ENCODE results near the gene KCTD15. TPM values are rescaled to one million over a fixed set of nuclear protein-coding genes. Genes with fewer than 3 reads are reported as not detected.
A peak's percentile ranks its signal among the peaks of the same experiment; 100 is the strongest.

Gene KCTD15
- 1 to 10 TPM in 1 of 2 experiments, under 1 TPM in 1; 0.67 to 1.7 TPM for total RNA-seq

- no peaks in the 10 kb centered on the region for H3K9me3 Mint-ChIP-seq (ENCODE audit: low read depth)
- peak; percentile 8 for ATAC-seq
- peaks cover 3% of the 10 kb centered on the region for H3K4me1 Mint-ChIP-seq
- CTCF ChIA-PET = interaction anchor here (0.7 to 3.7 kb wide), 3 partner anchors 9 to 23 kb away, joined by 3 to 10 read pairs (median 3); no protein-coding TSS in a partner anchor
- H3K36me3 Mint-ChIP-seq = no peaks in the 10 kb centered on the region
- peaks cover 42% of the 10 kb centered on the region for H3K27me3 Mint-ChIP-seq
- H3K27ac Mint-ChIP-seq = no peak within 1 kb of the TSS
- DNase-seq = no peak
- H3K4me3 Mint-ChIP-seq = peak within 1 kb of the TSS; percentile 49
Observed at GRCh38 chr19:33796164-33796875, at the start of gene KCTD15. KCTD15 (plus strand) TSS chr19:33796870; CDS start chr19:33800455, 3,585 bp downstream.

- ATAC-seq = no peak
- CTCF ChIA-PET = interaction anchor here (0.9 kb wide), 1 partner anchor 31 kb away, joined by 3 read pairs; no protein-coding TSS in a partner anchor
- DNase-seq = no peak
- Mint-ChIP-seq H3K4me3 (no peak overlapping the region), H3K9me3 (ENCODE audit: low read depth) (no peaks in the 10 kb centered on the region), H3K27me3 (no peaks in the 10 kb centered on the region), H3K27ac (no peak overlapping the region), H3K4me1 (no peaks in the 10 kb centered on the region), H3K36me3 (no peaks in the 10 kb centered on the region)
Observed at GRCh38 chr19:33747273-33747672, 49.4 kb upstream of the KCTD15 start.

DNA sequence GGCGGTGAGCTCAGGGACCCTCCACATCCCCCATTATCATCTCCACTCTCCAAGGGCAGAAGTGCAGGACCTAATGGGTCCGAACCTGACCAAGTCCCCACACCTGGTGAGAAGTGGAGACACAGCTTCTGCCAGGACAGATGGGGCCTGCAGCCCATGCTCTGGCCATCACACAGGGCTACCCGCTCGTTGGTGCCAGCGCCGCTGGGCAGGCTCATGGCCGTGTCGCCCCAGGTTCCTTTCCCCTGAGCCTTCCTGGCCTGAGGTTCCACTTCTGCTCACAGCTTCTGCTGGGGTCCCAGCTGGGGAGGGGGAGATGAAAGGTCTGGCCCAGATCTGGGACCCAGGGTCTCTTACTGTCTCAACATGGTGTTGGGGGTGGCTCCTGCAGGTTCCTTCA lies 48.4 kb upstream of the KCTD15 start:
- no peak overlapping the region for H3K4me3 Mint-ChIP-seq
- H3K27me3 Mint-ChIP-seq = no peaks in the 10 kb centered on the region
- DNase-seq (no peak), ATAC-seq (no peak)
- H3K4me1 Mint-ChIP-seq = no peaks in the 10 kb centered on the region
- CTCF ChIA-PET = no interaction called here
- H3K36me3 Mint-ChIP-seq = no peaks in the 10 kb centered on the region
- no peak overlapping the region for H3K27ac Mint-ChIP-seq
- no peaks in the 10 kb centered on the region for H3K9me3 Mint-ChIP-seq (ENCODE audit: low read depth)

DNA sequence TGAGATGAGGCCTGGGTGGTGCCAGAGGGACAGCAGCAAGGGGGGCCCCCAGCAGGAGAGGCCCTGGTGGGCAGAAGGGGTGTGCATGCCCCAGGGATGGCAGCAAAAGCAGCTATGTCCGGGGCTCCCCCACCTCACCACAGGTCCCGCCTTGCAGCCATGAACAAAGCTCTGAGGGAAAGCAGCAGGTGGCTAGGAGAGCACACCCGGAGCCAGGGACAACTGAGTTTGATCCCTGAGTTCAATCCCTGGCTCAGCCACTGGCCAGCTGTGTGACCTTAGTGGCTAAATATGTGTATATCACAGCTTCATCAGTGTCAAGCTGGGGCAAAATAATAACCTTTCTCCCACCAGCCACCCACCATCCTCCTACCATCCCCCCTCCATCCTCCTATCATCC lies 47.7 kb upstream of the KCTD15 start:
- DNase-seq (no peak), ATAC-seq (no peak)
- no peak overlapping the region for H3K4me3 Mint-ChIP-seq
- no peaks in the 10 kb centered on the region for H3K9me3 Mint-ChIP-seq (ENCODE audit: low read depth)
- H3K27ac Mint-ChIP-seq = no peak overlapping the region
- H3K4me1 Mint-ChIP-seq = no peaks in the 10 kb centered on the region
- CTCF ChIA-PET = no interaction called here
- H3K36me3 Mint-ChIP-seq = no peaks in the 10 kb centered on the region
- H3K27me3 Mint-ChIP-seq = no peaks in the 10 kb centered on the region

DNA sequence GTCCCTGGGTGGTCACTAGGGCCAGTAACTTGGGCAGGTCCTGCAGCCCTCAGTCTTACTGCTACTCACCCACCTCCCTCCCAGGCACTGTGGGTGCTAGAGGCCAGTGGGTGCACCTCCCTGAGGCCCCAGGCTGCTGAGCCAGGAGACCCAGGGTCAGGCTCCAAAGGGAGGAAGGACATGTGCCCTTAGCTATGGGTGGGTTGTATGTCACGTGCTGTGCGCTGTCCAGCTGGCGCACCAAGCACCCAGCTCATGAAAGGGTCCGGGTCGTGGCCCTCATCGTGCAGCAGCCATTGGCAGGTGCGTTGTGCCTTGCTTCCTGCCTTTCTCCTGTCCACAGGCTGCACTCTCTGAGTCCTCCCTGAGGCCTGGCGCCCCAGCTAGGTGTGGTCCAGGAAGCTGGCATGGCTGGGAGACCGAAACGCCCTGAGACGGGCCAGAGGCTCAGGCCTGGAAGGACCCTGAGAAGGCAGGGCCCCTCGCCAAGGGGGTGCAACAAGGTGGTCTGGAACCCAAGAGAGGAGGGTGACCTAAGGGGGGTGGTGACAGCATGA lies 47.0 kb upstream of the KCTD15 start:
- CTCF ChIA-PET = no interaction called here
- Mint-ChIP-seq H3K4me3 (no peak overlapping the region), H3K27me3 (no peaks in the 10 kb centered on the region), H3K36me3 (no peaks in the 10 kb centered on the region), H3K27ac (no peak overlapping the region), H3K4me1 (no peaks in the 10 kb centered on the region), H3K9me3 (ENCODE audit: low read depth) (no peaks in the 10 kb centered on the region)
- ATAC-seq (no peak), DNase-seq (no peak)

DNA sequence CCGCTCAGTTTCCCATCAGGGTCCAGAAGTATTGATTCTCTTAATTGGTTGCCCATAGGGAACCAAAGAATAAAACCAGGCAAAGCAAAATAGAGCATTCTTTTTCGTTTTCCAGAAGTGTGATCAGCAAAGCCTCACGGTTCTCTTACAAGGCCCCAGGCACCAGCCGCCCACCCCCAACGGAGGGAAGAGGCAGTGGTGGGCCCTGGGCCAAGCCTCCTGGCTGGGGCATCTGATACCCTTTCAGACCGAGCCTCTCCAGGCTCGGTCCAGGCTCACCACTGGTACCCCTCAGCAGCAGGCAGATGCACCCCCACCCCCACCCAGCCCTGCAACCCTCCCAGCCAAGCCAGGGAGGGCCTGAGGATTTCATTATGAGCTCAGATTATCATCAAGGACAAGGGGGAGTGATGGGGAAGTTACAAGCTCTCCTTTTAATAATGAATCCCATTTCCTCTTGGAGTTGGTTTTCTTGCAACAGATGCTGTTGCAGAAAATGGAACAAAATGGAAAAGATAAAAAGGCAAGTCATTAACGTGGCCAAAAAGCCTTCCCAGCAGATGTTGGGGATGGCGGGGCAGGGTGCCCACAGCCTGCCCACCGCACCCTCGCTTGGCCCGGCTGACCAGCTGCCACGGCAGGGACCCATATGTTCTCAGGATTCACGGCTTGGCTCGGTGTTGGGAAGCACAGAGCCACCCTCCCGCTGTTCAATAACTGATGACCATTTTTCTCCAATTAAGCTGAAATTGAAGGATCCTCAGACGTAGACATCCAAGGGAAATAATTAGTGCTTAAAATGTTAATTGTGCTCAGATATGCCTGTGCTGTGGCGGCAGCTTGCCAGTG lies 45.9 kb upstream of the KCTD15 start:
- CTCF ChIA-PET = no interaction called here
- ATAC-seq (no peak), DNase-seq (no peak)
- Mint-ChIP-seq H3K4me3 (no peak overlapping the region), H3K36me3 (no peaks in the 10 kb centered on the region), H3K4me1 (no peaks in the 10 kb centered on the region), H3K27ac (no peak overlapping the region), H3K9me3 (ENCODE audit: low read depth) (no peaks in the 10 kb centered on the region), H3K27me3 (no peaks in the 10 kb centered on the region)

GRCh38 chr19:33751436-33751770 lies 45.3 kb upstream of the KCTD15 start:
- Mint-ChIP-seq H3K4me3 (no peak overlapping the region), H3K27me3 (no peaks in the 10 kb centered on the region), H3K9me3 (ENCODE audit: low read depth) (no peaks in the 10 kb centered on the region), H3K36me3 (no peaks in the 10 kb centered on the region), H3K27ac (no peak overlapping the region), H3K4me1 (no peaks in the 10 kb centered on the region)
- no peak for DNase-seq
- ATAC-seq = no peak
- CTCF ChIA-PET = no interaction called here

DNA sequence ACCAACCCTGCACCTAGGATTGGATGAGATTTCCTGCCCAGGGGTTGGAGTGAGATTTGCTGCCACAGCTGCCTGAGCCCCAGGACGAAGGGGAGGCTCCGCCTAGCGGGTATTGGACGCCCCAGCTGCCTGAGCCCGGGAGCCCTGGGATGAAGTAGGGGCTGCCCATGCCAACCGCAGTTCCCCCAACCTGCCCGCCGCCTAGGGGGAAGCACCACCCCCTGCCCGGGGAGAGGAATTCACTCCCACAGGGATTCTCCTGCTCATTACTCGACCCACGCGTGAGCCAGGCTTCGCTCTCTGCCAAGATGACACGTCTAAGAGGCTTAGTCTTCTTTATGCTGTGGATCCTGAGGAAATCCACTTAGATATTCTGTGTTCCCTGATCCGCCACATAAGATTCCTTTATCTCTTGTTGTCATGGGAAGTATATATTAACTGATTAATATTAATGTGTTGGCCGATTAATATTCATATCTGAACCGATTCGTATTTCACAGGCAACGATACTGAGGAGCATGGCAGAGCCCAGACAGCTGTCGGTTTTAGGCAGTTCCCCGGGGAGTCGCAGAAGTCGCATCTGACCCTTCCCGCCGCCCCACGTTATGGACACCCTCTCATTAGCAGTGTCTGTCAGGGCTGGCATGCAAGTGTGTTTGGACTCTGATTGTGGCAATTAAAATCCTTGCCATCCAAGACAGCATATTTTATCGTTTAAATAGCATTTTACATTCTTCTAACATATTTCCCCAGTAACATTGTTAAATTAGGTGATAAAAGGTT lies 44.5 kb upstream of the KCTD15 start:
- no peak for ATAC-seq
- no peaks in the 10 kb centered on the region for H3K36me3 Mint-ChIP-seq
- H3K27ac Mint-ChIP-seq = no peak overlapping the region
- no peaks in the 10 kb centered on the region for H3K9me3 Mint-ChIP-seq (ENCODE audit: low read depth)
- no peaks in the 10 kb centered on the region for H3K27me3 Mint-ChIP-seq
- H3K4me1 Mint-ChIP-seq = no peaks in the 10 kb centered on the region
- H3K4me3 Mint-ChIP-seq = no peak overlapping the region
- no peak for DNase-seq
- CTCF ChIA-PET = no interaction called here

DNA sequence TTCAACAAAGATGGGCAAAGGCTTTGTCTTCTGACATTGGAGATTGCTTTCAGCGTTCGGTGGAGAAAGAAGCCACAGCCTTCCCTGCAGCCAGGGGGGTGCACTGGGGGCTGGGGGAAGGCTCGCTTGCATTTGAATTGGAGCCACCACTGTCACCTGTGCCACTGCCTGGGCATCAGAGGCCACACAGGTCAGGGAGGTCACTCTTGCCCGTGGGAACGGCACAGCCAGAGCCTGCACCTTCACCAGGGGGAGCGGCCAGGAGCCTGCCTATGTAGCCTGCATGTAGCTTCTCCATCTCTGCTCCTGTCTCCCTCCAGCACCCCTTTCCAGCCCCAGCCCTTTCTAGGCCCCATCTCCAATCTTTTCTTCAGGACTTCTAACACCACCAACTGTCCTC lies 43.7 kb upstream of the KCTD15 start:
- CTCF ChIA-PET = no interaction called here
- DNase-seq (no peak), ATAC-seq (no peak)
- Mint-ChIP-seq H3K27me3 (no peaks in the 10 kb centered on the region), H3K4me1 (no peaks in the 10 kb centered on the region), H3K4me3 (no peak overlapping the region), H3K36me3 (no peaks in the 10 kb centered on the region), H3K27ac (no peak overlapping the region), H3K9me3 (ENCODE audit: low read depth) (no peaks in the 10 kb centered on the region)

GRCh38 chr19:33754361-33754760 lies 42.3 kb upstream of the KCTD15 start:
- H3K36me3 Mint-ChIP-seq = no peaks in the 10 kb centered on the region
- DNase-seq (no peak), ATAC-seq (no peak)
- no peak overlapping the region for H3K27ac Mint-ChIP-seq
- CTCF ChIA-PET = no interaction called here
- no peaks in the 10 kb centered on the region for H3K9me3 Mint-ChIP-seq (ENCODE audit: low read depth)
- H3K27me3 Mint-ChIP-seq = no peaks in the 10 kb centered on the region
- no peaks in the 10 kb centered on the region for H3K4me1 Mint-ChIP-seq
- no peak overlapping the region for H3K4me3 Mint-ChIP-seq

- no peak overlapping the region for H3K4me3 Mint-ChIP-seq
- CTCF ChIA-PET = no interaction called here
- no peak for ATAC-seq
- no peaks in the 10 kb centered on the region for H3K9me3 Mint-ChIP-seq (ENCODE audit: low read depth)
- H3K36me3 Mint-ChIP-seq = no peaks in the 10 kb centered on the region
- no peak for DNase-seq
- H3K27ac Mint-ChIP-seq = no peak overlapping the region
- H3K4me1 Mint-ChIP-seq = no peaks in the 10 kb centered on the region
- no peaks in the 10 kb centered on the region for H3K27me3 Mint-ChIP-seq
Observed at GRCh38 chr19:33755099-33756035, 41.3 kb upstream of the KCTD15 start.

DNA sequence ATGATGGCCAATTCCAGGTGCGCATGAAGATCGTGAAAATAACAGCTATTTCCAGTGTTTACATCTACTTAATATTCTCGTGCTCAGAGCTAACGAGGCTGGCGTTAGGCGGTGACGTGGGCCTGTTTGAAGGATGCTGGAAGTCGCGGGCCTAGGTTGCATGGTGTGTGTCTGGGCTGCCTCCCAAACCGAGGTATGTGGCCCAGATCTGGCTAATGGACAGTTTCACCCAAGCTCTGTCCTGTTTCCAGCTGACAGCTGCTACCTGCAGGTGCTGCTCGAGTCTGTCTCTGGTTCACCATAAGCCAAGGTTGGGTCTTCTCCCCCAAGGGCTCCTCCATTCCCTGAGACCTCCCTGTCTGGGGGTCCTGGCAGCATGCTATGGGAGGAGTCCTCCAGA lies 40.5 kb upstream of the KCTD15 start:
- Mint-ChIP-seq H3K4me3 (no peak overlapping the region), H3K27me3 (no peaks in the 10 kb centered on the region), H3K36me3 (no peaks in the 10 kb centered on the region), H3K9me3 (ENCODE audit: low read depth) (no peaks in the 10 kb centered on the region), H3K27ac (no peak overlapping the region), H3K4me1 (no peaks in the 10 kb centered on the region)
- DNase-seq = no peak
- CTCF ChIA-PET = no interaction called here
- ATAC-seq = no peak

Measured in activated CD8-positive, alpha-beta memory T cell treated with anti-CD3 and anti-CD28 coated beads, Interleukin-2, amount 10 ng/mL, durations not matched to agents 7 days and 5 days (primary cell).